ENCODE results near the gene MYDGF.

The MYDGF gene

GRCh38 chr19:4699826-4700692 is 29.9 kb upstream of the MYDGF start:
- H3K36me3 ChIP-seq (ENCODE audit: control insufficient read depth, insufficient read depth, low read length), result peaks cover 89% of the 10 kb centered on the region
- no peak overlapping the region for H3K27ac ChIP-seq (ENCODE audit: low read depth, low read length, severe bottlenecking)
- no peaks in the 10 kb centered on the region for H3K4me1 ChIP-seq (ENCODE audit: control insufficient read depth, insufficient read depth, low read length, poor library complexity, severe bottlenecking)
- WGBS, 2 experiments (ENCODE audit: insufficient coverage in 2 of 2), result 95 to 96% methylated on average over 31 to 33 of the region's 33 CpGs
- H3K9me3 ChIP-seq (ENCODE audit: control insufficient read depth, low read length), result no peaks in the 10 kb centered on the region
- no peak overlapping the region for H3K4me3 ChIP-seq (ENCODE audit: extremely low read depth, insufficient read depth, low read length, poor library complexity, severe bottlenecking)

- no peaks in the 10 kb centered on the region for H3K9me3 ChIP-seq (ENCODE audit: control insufficient read depth, low read length)
- peaks cover 83% of the 10 kb centered on the region for H3K36me3 ChIP-seq (ENCODE audit: control insufficient read depth, insufficient read depth, low read length)
- 94 to 96% methylated on average over 14 of the region's 14 CpGs for WGBS, 2 experiments (ENCODE audit: insufficient coverage in 2 of 2)
- no peak overlapping the region for H3K4me3 ChIP-seq (ENCODE audit: extremely low read depth, insufficient read depth, low read length, poor library complexity, severe bottlenecking)
- no peak overlapping the region for H3K27ac ChIP-seq (ENCODE audit: low read depth, low read length, severe bottlenecking)
- H3K4me1 ChIP-seq (ENCODE audit: control insufficient read depth, insufficient read depth, low read length, poor library complexity, severe bottlenecking), result no peaks in the 10 kb centered on the region
Observed at GRCh38 chr19:4697304-4697703, 27.2 kb upstream of the MYDGF start.

DNA sequence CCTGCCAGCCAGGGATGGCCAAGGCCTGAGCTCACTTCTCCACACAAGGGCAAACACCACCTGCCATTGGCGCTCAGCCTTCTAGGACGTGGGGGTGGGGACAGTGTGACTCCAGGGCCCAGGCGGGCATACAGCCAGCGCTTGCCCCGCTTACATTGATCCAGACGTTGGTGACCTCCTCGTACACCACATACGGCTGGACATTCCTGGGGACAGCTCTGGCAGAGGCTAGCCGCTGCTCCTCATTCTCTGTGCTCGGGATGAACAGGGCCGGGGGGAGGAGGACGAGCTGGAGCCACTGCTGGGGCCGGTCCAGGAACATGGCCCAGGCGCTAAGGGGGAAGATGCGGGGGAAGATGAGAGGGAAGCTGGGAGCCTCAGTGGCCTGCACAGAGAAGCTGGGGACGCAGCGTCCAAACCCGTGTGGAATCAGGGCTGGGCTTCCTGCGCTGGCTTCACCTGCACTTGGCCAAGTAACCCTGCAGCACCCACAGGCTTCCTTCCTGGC is 25.1 kb upstream of the MYDGF start:
- WGBS, 2 experiments (ENCODE audit: insufficient coverage in 2 of 2), result 93 to 94% methylated on average over 17 to 19 of the region's 19 CpGs
- Histone ChIP-seq H3K9me3 (ENCODE audit: control insufficient read depth, low read length) (no peaks in the 10 kb centered on the region), H3K36me3 (ENCODE audit: control insufficient read depth, insufficient read depth, low read length) (peaks cover 74% of the 10 kb centered on the region), H3K27ac (ENCODE audit: low read depth, low read length, severe bottlenecking) (no peak overlapping the region), H3K4me1 (ENCODE audit: control insufficient read depth, insufficient read depth, low read length, poor library complexity, severe bottlenecking) (no peaks in the 10 kb centered on the region), H3K4me3 (ENCODE audit: extremely low read depth, insufficient read depth, low read length, poor library complexity, severe bottlenecking) (no peak overlapping the region)

- peak overlapping the region; percentile 20 for H3K27ac ChIP-seq (ENCODE audit: low read depth, low read length, severe bottlenecking)
- no peak overlapping the region for H3K4me3 ChIP-seq (ENCODE audit: extremely low read depth, insufficient read depth, low read length, poor library complexity, severe bottlenecking)
- WGBS, 2 experiments (ENCODE audit: insufficient coverage in 2 of 2), result 95 to 96% methylated on average over 19 to 22 of the region's 22 CpGs
- H3K4me1 ChIP-seq (ENCODE audit: control insufficient read depth, insufficient read depth, low read length, poor library complexity, severe bottlenecking), result no peaks in the 10 kb centered on the region
- no peaks in the 10 kb centered on the region for H3K9me3 ChIP-seq (ENCODE audit: control insufficient read depth, low read length)
- peaks cover 74% of the 10 kb centered on the region for H3K36me3 ChIP-seq (ENCODE audit: control insufficient read depth, insufficient read depth, low read length)
Observed at GRCh38 chr19:4694211-4694987, 24.3 kb upstream of the MYDGF start.

GRCh38 chr19:4693471-4694121 is 23.5 kb upstream of the MYDGF start:
- WGBS, 2 experiments (ENCODE audit: insufficient coverage in 2 of 2), result 88 to 100% methylated on average over 3 to 11 of the region's 15 CpGs
- H3K27ac ChIP-seq (ENCODE audit: low read depth, low read length, severe bottlenecking), result no peak overlapping the region

GRCh38 chr19:4693078-4693350 is 22.9 kb upstream of the MYDGF start:
- no peak overlapping the region for H3K4me3 ChIP-seq (ENCODE audit: extremely low read depth, insufficient read depth, low read length, poor library complexity, severe bottlenecking)
- H3K36me3 ChIP-seq (ENCODE audit: control insufficient read depth, insufficient read depth, low read length), result peaks cover 72% of the 10 kb centered on the region
- H3K27ac ChIP-seq (ENCODE audit: low read depth, low read length, severe bottlenecking), result no peak overlapping the region
- no peaks in the 10 kb centered on the region for H3K9me3 ChIP-seq (ENCODE audit: control insufficient read depth, low read length)
- 100% methylated on average over 3 of the region's 7 CpGs; no CpG with 5 or more reads in 1 of the 2 experiments for WGBS, 2 experiments (ENCODE audit: insufficient coverage in 2 of 2)
- H3K4me1 ChIP-seq (ENCODE audit: control insufficient read depth, insufficient read depth, low read length, poor library complexity, severe bottlenecking), result no peaks in the 10 kb centered on the region

More at GRCh38 chr19:4693471-4694121, 23.5 kb upstream of the MYDGF start:
- Histone ChIP-seq H3K4me1 (ENCODE audit: control insufficient read depth, insufficient read depth, low read length, poor library complexity, severe bottlenecking) (no peaks in the 10 kb centered on the region), H3K36me3 (ENCODE audit: control insufficient read depth, insufficient read depth, low read length) (peaks cover 71% of the 10 kb centered on the region), H3K4me3 (ENCODE audit: extremely low read depth, insufficient read depth, low read length, poor library complexity, severe bottlenecking) (no peak overlapping the region), H3K9me3 (ENCODE audit: control insufficient read depth, low read length) (no peaks in the 10 kb centered on the region)

GRCh38 chr19:4692251-4693077 is 22.3 kb upstream of the MYDGF start:
- 92 to 98% methylated on average over 9 to 13 of the region's 27 CpGs for WGBS, 2 experiments (ENCODE audit: insufficient coverage in 2 of 2)
- no peak overlapping the region for H3K27ac ChIP-seq (ENCODE audit: low read depth, low read length, severe bottlenecking)
- H3K4me3 ChIP-seq (ENCODE audit: extremely low read depth, insufficient read depth, low read length, poor library complexity, severe bottlenecking), result no peak overlapping the region
- no peaks in the 10 kb centered on the region for H3K4me1 ChIP-seq (ENCODE audit: control insufficient read depth, insufficient read depth, low read length, poor library complexity, severe bottlenecking)
- peaks cover 68% of the 10 kb centered on the region for H3K36me3 ChIP-seq (ENCODE audit: control insufficient read depth, insufficient read depth, low read length)
- no peaks in the 10 kb centered on the region for H3K9me3 ChIP-seq (ENCODE audit: control insufficient read depth, low read length)

- Histone ChIP-seq H3K27ac (ENCODE audit: low read depth, low read length, severe bottlenecking) (no peak overlapping the region), H3K9me3 (ENCODE audit: control insufficient read depth, low read length) (no peaks in the 10 kb centered on the region), H3K36me3 (ENCODE audit: control insufficient read depth, insufficient read depth, low read length) (peaks cover 70% of the 10 kb centered on the region), H3K4me1 (ENCODE audit: control insufficient read depth, insufficient read depth, low read length, poor library complexity, severe bottlenecking) (no peaks in the 10 kb centered on the region), H3K4me3 (ENCODE audit: extremely low read depth, insufficient read depth, low read length, poor library complexity, severe bottlenecking) (no peak overlapping the region)
- 100% methylated on average over 1 of the region's 9 CpGs; no CpG with 5 or more reads in 1 of the 2 experiments for WGBS, 2 experiments (ENCODE audit: insufficient coverage in 2 of 2)
Observed at GRCh38 chr19:4691373-4691772, 21.2 kb upstream of the MYDGF start.

DNA sequence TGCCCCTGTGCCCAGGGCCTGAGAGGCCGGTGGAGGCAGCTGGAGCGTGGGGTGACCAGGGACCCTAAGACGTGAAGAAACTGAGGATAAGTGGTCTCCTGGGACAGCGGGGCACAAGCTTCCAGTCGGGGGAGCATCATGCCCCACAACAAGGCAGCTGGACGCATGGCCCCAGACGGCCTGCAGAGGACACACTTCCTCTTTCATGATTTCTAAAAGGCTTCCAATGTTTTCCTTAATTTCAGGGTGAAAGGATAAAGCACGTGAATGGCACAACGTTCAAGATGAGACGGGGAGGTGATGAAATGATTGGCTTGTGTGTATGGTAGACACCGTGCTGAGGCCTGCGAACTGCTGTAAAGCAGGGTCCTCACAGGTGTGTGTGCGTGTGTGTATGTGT is 20.2 kb upstream of the MYDGF start:
- peaks cover 61% of the 10 kb centered on the region for H3K36me3 ChIP-seq (ENCODE audit: control insufficient read depth, insufficient read depth, low read length)
- H3K4me1 ChIP-seq (ENCODE audit: control insufficient read depth, insufficient read depth, low read length, poor library complexity, severe bottlenecking), result no peaks in the 10 kb centered on the region

DNA sequence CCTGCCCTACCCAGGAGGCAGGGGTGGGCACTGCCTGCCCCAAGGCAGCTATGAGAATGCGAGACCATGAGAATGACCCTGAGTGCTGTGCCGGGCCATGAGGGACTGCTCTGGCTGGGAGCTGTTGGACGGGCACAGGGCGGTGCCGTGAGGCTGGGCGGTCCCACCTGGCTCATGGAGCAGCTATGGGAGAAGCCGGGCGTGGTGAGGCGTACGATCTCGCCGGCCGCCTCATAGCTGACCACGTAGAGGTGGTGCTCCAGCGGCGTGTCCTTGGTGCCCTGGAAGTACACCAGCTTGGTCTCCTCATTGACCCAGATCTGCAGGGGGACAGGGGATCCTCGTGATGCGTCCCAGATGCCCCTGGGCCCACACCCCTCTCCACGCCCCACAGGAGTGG is 19.3 kb upstream of the MYDGF start:
- WGBS, 2 experiments (ENCODE audit: insufficient coverage in 2 of 2), result 96 to 98% methylated on average over 19 of the region's 19 CpGs
- H3K4me3 ChIP-seq (ENCODE audit: extremely low read depth, insufficient read depth, low read length, poor library complexity, severe bottlenecking), result no peak overlapping the region
- H3K36me3 ChIP-seq (ENCODE audit: control insufficient read depth, insufficient read depth, low read length), result peaks cover 56% of the 10 kb centered on the region
- no peak overlapping the region for H3K27ac ChIP-seq (ENCODE audit: low read depth, low read length, severe bottlenecking)
- no peaks in the 10 kb centered on the region for H3K4me1 ChIP-seq (ENCODE audit: control insufficient read depth, insufficient read depth, low read length, poor library complexity, severe bottlenecking)
- no peaks in the 10 kb centered on the region for H3K9me3 ChIP-seq (ENCODE audit: control insufficient read depth, low read length)

More for the DNA sequence above, 20.2 kb upstream of the MYDGF start:
- Histone ChIP-seq H3K4me3 (ENCODE audit: extremely low read depth, insufficient read depth, low read length, poor library complexity, severe bottlenecking) (no peak overlapping the region), H3K9me3 (ENCODE audit: control insufficient read depth, low read length) (no peaks in the 10 kb centered on the region), H3K27ac (ENCODE audit: low read depth, low read length, severe bottlenecking) (no peak overlapping the region)
- 91 to 94% methylated on average over 13 of the region's 13 CpGs for WGBS, 2 experiments (ENCODE audit: insufficient coverage in 2 of 2)

Measured in mesodermal cell (in vitro differentiated cells).